SU-DHL-6 (cell line): ENCODE results near the gene RPS15.

Experiments used
- H2AFZ ChIP-seq: fragments of 200-600 bp; sonication (generic); 2 replicates; pipeline ENCODE4 v1.6.1; 2014; ENCODE audit warnings: low read depth, mild to moderate bottlenecking, moderate library complexity, mixed read lengths, antibody characterized with exemption, low read length; ENCODE audit not compliant: severe bottlenecking
- H3F3A ChIP-seq: fragments of 200-600 bp; shearing (Covaris generic); 2 replicates; pipeline ENCODE4 v1.6.0; 2016; ENCODE audit warnings: antibody characterized with exemption, mild to moderate bottlenecking; ENCODE audit not compliant: insufficient read depth
- H3K27ac ChIP-seq: fragments of 200-600 bp; sonication (generic); 2 replicates; pipeline ENCODE4 v1.5.1; 2016; ENCODE audit warnings: low read depth, mild to moderate bottlenecking, low read length, moderate library complexity, mixed read lengths
- H3K27me3 ChIP-seq: fragments of 200-600 bp; sonication (generic), shearing (Covaris generic); 2 replicates; pipeline ENCODE4 v1.6.0; 2014; ENCODE audit warnings: mild to moderate bottlenecking, low read length
- H3K36me3 ChIP-seq: fragments of 200-600 bp; sonication (generic); 2 replicates; pipeline ENCODE4 v1.6.1; 2014; ENCODE audit warnings: mild to moderate bottlenecking, low read length, mixed read lengths
- H3K4me2 ChIP-seq: fragments of 300-600, 200-600 bp; shearing (Covaris generic), sonication (generic); 2 replicates; pipeline ENCODE4 v1.6.0; 2014; ENCODE audit warnings: low read length, low read depth, mild to moderate bottlenecking; ENCODE audit not compliant: poor library complexity, severe bottlenecking
- H3K4me3 ChIP-seq: fragments of 200-600 bp; sonication (generic); 2 replicates; pipeline ENCODE4 v1.5.1; 2014; ENCODE audit warnings: antibody characterized with exemption, low read length, mild to moderate bottlenecking, mixed read lengths; ENCODE audit not compliant: insufficient read depth, poor library complexity, severe bottlenecking
- H3K79me2 ChIP-seq: fragments of 200-600 bp; sonication (generic); 2 replicates; pipeline ENCODE4 v1.6.1; 2014; ENCODE audit warnings: mild to moderate bottlenecking, low read length, moderate library complexity; ENCODE audit not compliant: insufficient read depth
- H3K9ac ChIP-seq: fragments of 200-600 bp; sonication (generic); 2 replicates; pipeline ENCODE4 v1.7.0; 2014; ENCODE audit warnings: mild to moderate bottlenecking, low read length
- H3K9me2 ChIP-seq: fragments of 200-600 bp; sonication (generic); replicated peaks from 2 replicates; pipeline ENCODE4 v1.6.1; 2014; ENCODE audit warnings: low read length; ENCODE audit not compliant: insufficient read depth
- H3K9me3 ChIP-seq: fragments of 200-600 bp; sonication (generic); 2 replicates; pipeline ENCODE4 v1.6.1; 2014; ENCODE audit warnings: low read length, mixed read lengths; ENCODE audit not compliant: insufficient read depth
- H4K20me1 ChIP-seq: fragments of 200-600 bp; sonication (generic); 2 replicates; pipeline ENCODE4 v1.6.1; 2014; ENCODE audit warnings: low read depth, mild to moderate bottlenecking, antibody characterized with exemption, low read length, moderate library complexity, mixed read lengths
- EZH2phosphoT487 ChIP-seq: fragments of 200-600 bp; sonication (generic), shearing (Covaris generic); conservative IDR thresholded peaks from 2 replicates; pipeline ENCODE4 v1.6.1; 2018; ENCODE audit warnings: mild to moderate bottlenecking, antibody characterized with exemption, low read length, moderate library complexity, mixed read lengths
- TF ChIP-seq, protein P1 (sequence below): fragments of 200-600 bp; sonication (generic); IDR thresholded peaks from one replicate; pipeline ENCODE4 v1.5.1; 2017; ENCODE audit warnings: antibody characterized with exemption, mild to moderate bottlenecking, low read length, moderate library complexity; ENCODE audit not compliant: insufficient read depth, poor library complexity, severe bottlenecking

Gene RPS15

DNA sequence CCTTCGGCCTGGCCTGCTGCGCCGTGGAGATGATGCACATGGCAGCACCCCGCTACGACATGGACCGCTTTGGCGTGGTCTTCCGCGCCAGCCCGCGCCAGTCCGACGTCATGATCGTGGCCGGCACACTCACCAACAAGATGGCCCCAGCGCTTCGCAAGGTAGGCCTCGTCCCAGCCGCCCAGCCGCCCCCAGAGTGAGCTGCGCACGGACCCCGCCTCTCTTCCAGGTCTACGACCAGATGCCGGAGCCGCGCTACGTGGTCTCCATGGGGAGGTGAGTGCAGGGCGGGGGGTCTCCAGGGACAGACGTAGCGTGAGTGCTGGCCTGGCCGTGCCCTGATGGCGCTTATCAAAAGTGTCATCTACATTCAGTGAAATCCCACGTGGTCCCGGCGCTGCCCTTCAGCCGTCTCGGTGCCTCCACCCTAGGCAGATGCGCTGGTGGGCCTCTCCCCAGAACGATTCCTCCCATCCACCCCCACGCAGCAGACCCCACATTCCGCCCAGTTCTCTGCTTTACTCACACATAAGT lies 47.2 kb upstream of the RPS15 start:
- Histone ChIP-seq H3K9ac (no peak overlapping the region), H3K4me3 (no peak overlapping the region), H2AFZ (no peak overlapping the region), H3K27me3 (no peaks in the 10 kb centered on the region), H3K36me3 (no peaks in the 10 kb centered on the region), H3K27ac (no peak overlapping the region), H4K20me1 (no peaks in the 10 kb centered on the region), H3K4me2 (no peak overlapping the region), H3K9me2 (no peaks in the 10 kb centered on the region), H3K9me3 (no peaks in the 10 kb centered on the region), H3F3A (no peaks in the 10 kb centered on the region), H3K79me2 (0 out of 2 replicates have a peak, but pooled peaks cover 3% of the 10 kb centered on the region)
- no peak for TF ChIP-seq EZH2phosphoT487
- TF ChIP-seq, protein P1, sequence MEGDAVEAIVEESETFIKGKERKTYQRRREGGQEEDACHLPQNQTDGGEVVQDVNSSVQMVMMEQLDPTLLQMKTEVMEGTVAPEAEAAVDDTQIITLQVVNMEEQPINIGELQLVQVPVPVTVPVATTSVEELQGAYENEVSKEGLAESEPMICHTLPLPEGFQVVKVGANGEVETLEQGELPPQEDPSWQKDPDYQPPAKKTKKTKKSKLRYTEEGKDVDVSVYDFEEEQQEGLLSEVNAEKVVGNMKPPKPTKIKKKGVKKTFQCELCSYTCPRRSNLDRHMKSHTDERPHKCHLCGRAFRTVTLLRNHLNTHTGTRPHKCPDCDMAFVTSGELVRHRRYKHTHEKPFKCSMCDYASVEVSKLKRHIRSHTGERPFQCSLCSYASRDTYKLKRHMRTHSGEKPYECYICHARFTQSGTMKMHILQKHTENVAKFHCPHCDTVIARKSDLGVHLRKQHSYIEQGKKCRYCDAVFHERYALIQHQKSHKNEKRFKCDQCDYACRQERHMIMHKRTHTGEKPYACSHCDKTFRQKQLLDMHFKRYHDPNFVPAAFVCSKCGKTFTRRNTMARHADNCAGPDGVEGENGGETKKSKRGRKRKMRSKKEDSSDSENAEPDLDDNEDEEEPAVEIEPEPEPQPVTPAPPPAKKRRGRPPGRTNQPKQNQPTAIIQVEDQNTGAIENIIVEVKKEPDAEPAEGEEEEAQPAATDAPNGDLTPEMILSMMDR, result no peak

GRCh38 chr19:1392407-1392806 lies 45.8 kb upstream of the RPS15 start:
- no peak overlapping the region for H3K4me3 ChIP-seq

DNA sequence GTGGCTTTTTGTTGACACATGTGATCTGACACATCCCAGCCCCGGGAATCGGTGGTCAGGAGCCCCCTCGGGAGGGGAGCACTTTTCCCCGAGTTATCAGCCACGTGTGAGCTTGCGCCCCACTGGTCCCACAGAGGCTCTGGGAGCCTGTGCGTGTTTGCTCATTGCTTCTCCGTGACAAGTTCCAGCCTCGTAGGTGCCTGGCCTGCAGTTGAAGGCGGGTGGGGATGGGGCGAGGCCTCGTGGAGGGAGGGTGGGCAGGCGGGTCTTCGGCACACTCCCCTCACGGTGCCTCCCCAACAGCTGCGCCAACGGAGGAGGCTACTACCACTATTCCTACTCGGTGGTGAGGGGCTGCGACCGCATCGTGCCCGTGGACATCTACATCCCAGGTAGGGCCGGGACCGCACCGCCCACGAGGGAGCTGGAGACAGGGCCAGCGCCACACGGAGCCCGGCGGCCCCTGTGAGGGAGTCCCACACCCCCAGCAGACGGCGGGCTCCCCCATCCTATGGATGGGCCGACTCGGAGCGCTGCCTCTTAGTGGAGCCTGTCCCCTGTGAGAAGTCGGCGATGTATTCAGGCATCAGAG lies 45.2 kb upstream of the RPS15 start:
- Histone ChIP-seq H3K9ac (no peak overlapping the region), H3K9me2 (no peaks in the 10 kb centered on the region), H3K79me2 (no peaks in the 10 kb centered on the region), H3K9me3 (no peaks in the 10 kb centered on the region), H3F3A (no peaks in the 10 kb centered on the region), H2AFZ (no peak overlapping the region), H3K4me2 (no peak overlapping the region), H3K36me3 (no peaks in the 10 kb centered on the region), H3K27ac (no peak overlapping the region), H3K27me3 (no peaks in the 10 kb centered on the region), H3K4me3 (no peak overlapping the region), H4K20me1 (no peaks in the 10 kb centered on the region)
- TF ChIP-seq, protein P1, result no peak
- no peak for TF ChIP-seq EZH2phosphoT487

More at GRCh38 chr19:1392407-1392806, 45.8 kb upstream of the RPS15 start:
- H3K36me3 ChIP-seq, result no peaks in the 10 kb centered on the region
- H3K4me2 ChIP-seq, result no peak overlapping the region
- TF ChIP-seq, protein P1, result no peak
- TF ChIP-seq EZH2phosphoT487, result no peak
- no peaks in the 10 kb centered on the region for H3K9me2 ChIP-seq
- H3K9me3 ChIP-seq, result no peaks in the 10 kb centered on the region
- H2AFZ ChIP-seq, result no peak overlapping the region
- H3K79me2 ChIP-seq, result no peaks in the 10 kb centered on the region
- no peaks in the 10 kb centered on the region for H4K20me1 ChIP-seq
- H3K9ac ChIP-seq, result no peak overlapping the region
- H3K27ac ChIP-seq, result no peak overlapping the region
- no peaks in the 10 kb centered on the region for H3F3A ChIP-seq
- no peaks in the 10 kb centered on the region for H3K27me3 ChIP-seq
